Measurements from ENCODE around the gene NHERF1. TPM values are rescaled to one million over a fixed set of nuclear protein-coding genes. Genes with fewer than 3 reads are reported as not detected.
A peak's percentile ranks its signal among the peaks of the same experiment; 100 is the strongest.

Gene NHERF1
- total and polyA plus RNA-seq, 2 of the 13 experiments (the other 11 are each of a cell fraction or from before 2014, with no cell fraction given) = 169 to 269 TPM

DNA sequence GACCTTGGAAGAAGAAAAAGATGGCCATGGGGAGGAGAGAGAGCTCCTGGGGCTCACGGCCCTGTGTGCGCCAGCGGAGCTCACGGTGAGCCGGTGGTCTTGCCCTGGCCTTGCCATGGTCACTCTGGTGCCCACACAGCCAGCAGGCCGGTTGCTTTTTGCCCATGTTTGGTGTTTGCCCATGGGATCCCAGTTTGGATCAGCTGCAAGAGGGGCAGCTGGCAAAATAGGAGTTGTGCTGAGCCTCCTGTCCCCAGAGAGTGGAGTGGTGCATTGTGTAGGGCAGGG, 1.6 kb downstream of the NHERF1 start (continued):
- TF ChIP-seq ZNF280B (CRISPR knock-in tag; IDR thresholded peaks at IDR 0.05; ENCODE audit: borderline replicate concordance) (peak; percentile 82; the same call in 1 of the 2 replicates), ZNF891 (CRISPR knock-in tag; IDR thresholded peaks at IDR 0.05) (peak; percentile 42; the same call in 1 of the 2 replicates), ELF3 (CRISPR knock-in tag; IDR thresholded peaks at IDR 0.05) (peak; percentile 1; the same call in 1 of the 2 replicates), TAF1 (CRISPR knock-in tag; IDR thresholded peaks at IDR 0.05) (peak; percentile 11; the same call in 1 of the 2 replicates), THAP8 (CRISPR knock-in tag; IDR thresholded peaks at IDR 0.05; ENCODE audit: borderline replicate concordance) (peak; percentile 68; the same call in 1 of the 2 replicates), ZFYVE20 (CRISPR knock-in tag; IDR thresholded peaks at IDR 0.05; ENCODE audit: borderline replicate concordance, low read depth) (no peak), ZNF121 (CRISPR knock-in tag; IDR thresholded peaks at IDR 0.05) (no peak), ZKSCAN5 (CRISPR knock-in tag; IDR thresholded peaks at IDR 0.05) (no peak), ZNF781 (CRISPR knock-in tag; IDR thresholded peaks at IDR 0.05; ENCODE audit: borderline replicate concordance, not compliant biosample characterization) (peak; percentile 19), ZBTB42 (CRISPR knock-in tag; IDR thresholded peaks at IDR 0.05) (peak; percentile 84; the same call in 1 of the 2 replicates), SNAPC5 (CRISPR knock-in tag; IDR thresholded peaks at IDR 0.05; ENCODE audit: borderline replicate concordance) (0 out of 2 replicates have a peak, but pooled peaks have one; percentile 72), SNRNP70 (IDR thresholded peaks at IDR 0.05; ENCODE audit: low read depth, low read length) (no peak), ZNF451 (CRISPR knock-in tag; IDR thresholded peaks at IDR 0.05) (0 out of 2 replicates have a peak, but pooled peaks have one; percentile 2), ZNF580 (CRISPR knock-in tag; IDR thresholded peaks at IDR 0.05; ENCODE audit: borderline replicate concordance, low read depth) (0 out of 2 replicates have a peak, but pooled peaks have one; percentile 2), ARID2 (CRISPR knock-in tag; IDR thresholded peaks at IDR 0.05; ENCODE audit: borderline replicate concordance) (peak; percentile 71; the same call in 1 of the 2 replicates), ZNF597 (CRISPR knock-in tag; IDR thresholded peaks at IDR 0.05) (no peak), ZNF225 (CRISPR knock-in tag; IDR thresholded peaks at IDR 0.05) (no peak), HMGXB4 (CRISPR knock-in tag; IDR thresholded peaks at IDR 0.05; ENCODE audit: borderline replicate concordance in 1 of 2, low read depth in 1 of 2) (0 out of 4 replicates have a peak, but pooled peaks of 1 of the 2 experiments have one; percentile 44)
- TF ChIP-seq, protein P1, sequence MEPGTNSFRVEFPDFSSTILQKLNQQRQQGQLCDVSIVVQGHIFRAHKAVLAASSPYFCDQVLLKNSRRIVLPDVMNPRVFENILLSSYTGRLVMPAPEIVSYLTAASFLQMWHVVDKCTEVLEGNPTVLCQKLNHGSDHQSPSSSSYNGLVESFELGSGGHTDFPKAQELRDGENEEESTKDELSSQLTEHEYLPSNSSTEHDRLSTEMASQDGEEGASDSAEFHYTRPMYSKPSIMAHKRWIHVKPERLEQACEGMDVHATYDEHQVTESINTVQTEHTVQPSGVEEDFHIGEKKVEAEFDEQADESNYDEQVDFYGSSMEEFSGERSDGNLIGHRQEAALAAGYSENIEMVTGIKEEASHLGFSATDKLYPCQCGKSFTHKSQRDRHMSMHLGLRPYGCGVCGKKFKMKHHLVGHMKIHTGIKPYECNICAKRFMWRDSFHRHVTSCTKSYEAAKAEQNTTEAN (CRISPR knock-in tag; conservative IDR thresholded peaks at IDR 0.05) = no peak
- TF ChIP-seq, protein P2, sequence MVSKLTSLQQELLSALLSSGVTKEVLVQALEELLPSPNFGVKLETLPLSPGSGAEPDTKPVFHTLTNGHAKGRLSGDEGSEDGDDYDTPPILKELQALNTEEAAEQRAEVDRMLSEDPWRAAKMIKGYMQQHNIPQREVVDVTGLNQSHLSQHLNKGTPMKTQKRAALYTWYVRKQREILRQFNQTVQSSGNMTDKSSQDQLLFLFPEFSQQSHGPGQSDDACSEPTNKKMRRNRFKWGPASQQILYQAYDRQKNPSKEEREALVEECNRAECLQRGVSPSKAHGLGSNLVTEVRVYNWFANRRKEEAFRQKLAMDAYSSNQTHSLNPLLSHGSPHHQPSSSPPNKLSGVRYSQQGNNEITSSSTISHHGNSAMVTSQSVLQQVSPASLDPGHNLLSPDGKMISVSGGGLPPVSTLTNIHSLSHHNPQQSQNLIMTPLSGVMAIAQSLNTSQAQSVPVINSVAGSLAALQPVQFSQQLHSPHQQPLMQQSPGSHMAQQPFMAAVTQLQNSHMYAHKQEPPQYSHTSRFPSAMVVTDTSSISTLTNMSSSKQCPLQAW (CRISPR knock-in tag; IDR thresholded peaks at IDR 0.05) = no peak; the same call in 1 of the 2 replicates
